Measurements from ENCODE around the gene IFITM10.

The IFITM10 gene

GRCh38 chr11:1731451-1732059, 18.8 kb downstream of the IFITM10 start:
- Histone ChIP-seq H2AFZ (ENCODE audit: low read depth, low read length) (no peak overlapping the region), H3K36me3 (ENCODE audit: insufficient read depth, low read length) (no peaks in the 10 kb centered on the region), H3K4me1 (ENCODE audit: insufficient read depth, low read length) (no peaks in the 10 kb centered on the region), H3K4me3 (ENCODE audit: low read length) (no peak overlapping the region), H3K9me3 (ENCODE audit: low read length) (peaks cover 3% of the 10 kb centered on the region), H3K27me3 (ENCODE audit: insufficient read depth, low read length) (peaks cover 30% of the 10 kb centered on the region)

- H2AFZ ChIP-seq (ENCODE audit: low read depth, low read length) = no peak overlapping the region
- H3K4me3 ChIP-seq (ENCODE audit: low read length) = no peak overlapping the region
- no peaks in the 10 kb centered on the region for H3K9me3 ChIP-seq (ENCODE audit: low read length)
- H3K4me1 ChIP-seq (ENCODE audit: insufficient read depth, low read length) = no peaks in the 10 kb centered on the region
- no peaks in the 10 kb centered on the region for H3K36me3 ChIP-seq (ENCODE audit: insufficient read depth, low read length)
- peaks cover 24% of the 10 kb centered on the region for H3K27me3 ChIP-seq (ENCODE audit: insufficient read depth, low read length)
These were observed 20.3 kb downstream of the IFITM10 start for GRCh38 chr11:1730059-1730629.

- Histone ChIP-seq H3K27me3 (ENCODE audit: insufficient read depth, low read length) (peaks cover 24% of the 10 kb centered on the region), H3K4me3 (ENCODE audit: low read length) (no peak overlapping the region), H3K36me3 (ENCODE audit: insufficient read depth, low read length) (no peaks in the 10 kb centered on the region), H3K9me3 (ENCODE audit: low read length) (no peaks in the 10 kb centered on the region), H3K4me1 (ENCODE audit: insufficient read depth, low read length) (no peaks in the 10 kb centered on the region), H2AFZ (ENCODE audit: low read depth, low read length) (no peak overlapping the region)
These were observed 20.7 kb downstream of the IFITM10 start for GRCh38 chr11:1729692-1730011.

- H3K9me3 ChIP-seq (ENCODE audit: low read length) = no peaks in the 10 kb centered on the region
- H3K4me3 ChIP-seq (ENCODE audit: low read length) = no peak overlapping the region
- no peak overlapping the region for H2AFZ ChIP-seq (ENCODE audit: low read depth, low read length)
- H3K27me3 ChIP-seq (ENCODE audit: insufficient read depth, low read length) = peaks cover 24% of the 10 kb centered on the region
- no peaks in the 10 kb centered on the region for H3K4me1 ChIP-seq (ENCODE audit: insufficient read depth, low read length)
- no peaks in the 10 kb centered on the region for H3K36me3 ChIP-seq (ENCODE audit: insufficient read depth, low read length)
These were observed 21.3 kb downstream of the IFITM10 start for GRCh38 chr11:1728931-1729691.

GRCh38 chr11:1728301-1728700, 22.1 kb downstream of the IFITM10 start:
- H2AFZ ChIP-seq (ENCODE audit: low read depth, low read length) = no peak overlapping the region
- peaks cover 15% of the 10 kb centered on the region for H3K27me3 ChIP-seq (ENCODE audit: insufficient read depth, low read length)
- no peaks in the 10 kb centered on the region for H3K4me1 ChIP-seq (ENCODE audit: insufficient read depth, low read length)
- H3K9me3 ChIP-seq (ENCODE audit: low read length) = no peaks in the 10 kb centered on the region
- H3K4me3 ChIP-seq (ENCODE audit: low read length) = no peak overlapping the region
- no peaks in the 10 kb centered on the region for H3K36me3 ChIP-seq (ENCODE audit: insufficient read depth, low read length)

GRCh38 chr11:1727861-1728260, 22.5 kb downstream of the IFITM10 start:
- H3K27me3 ChIP-seq (ENCODE audit: insufficient read depth, low read length) = peaks cover 12% of the 10 kb centered on the region

GRCh38 chr11:1727096-1727690, 23.2 kb downstream of the IFITM10 start:
- Histone ChIP-seq H3K9me3 (ENCODE audit: low read length) (no peaks in the 10 kb centered on the region), H2AFZ (ENCODE audit: low read depth, low read length) (no peak overlapping the region), H3K4me3 (ENCODE audit: low read length) (no peak overlapping the region), H3K36me3 (ENCODE audit: insufficient read depth, low read length) (no peaks in the 10 kb centered on the region), H3K27me3 (ENCODE audit: insufficient read depth, low read length) (peaks cover 9% of the 10 kb centered on the region), H3K4me1 (ENCODE audit: insufficient read depth, low read length) (no peaks in the 10 kb centered on the region)

More at GRCh38 chr11:1727861-1728260, 22.5 kb downstream of the IFITM10 start:
- H3K9me3 ChIP-seq (ENCODE audit: low read length) = no peaks in the 10 kb centered on the region
- no peak overlapping the region for H2AFZ ChIP-seq (ENCODE audit: low read depth, low read length)
- no peaks in the 10 kb centered on the region for H3K36me3 ChIP-seq (ENCODE audit: insufficient read depth, low read length)
- no peak overlapping the region for H3K4me3 ChIP-seq (ENCODE audit: low read length)
- H3K4me1 ChIP-seq (ENCODE audit: insufficient read depth, low read length) = no peaks in the 10 kb centered on the region

- Histone ChIP-seq H2AFZ (ENCODE audit: low read depth, low read length) (no peak overlapping the region), H3K4me1 (ENCODE audit: insufficient read depth, low read length) (no peaks in the 10 kb centered on the region), H3K27me3 (ENCODE audit: insufficient read depth, low read length) (peaks cover 8% of the 10 kb centered on the region), H3K4me3 (ENCODE audit: low read length) (no peak overlapping the region), H3K36me3 (ENCODE audit: insufficient read depth, low read length) (no peaks in the 10 kb centered on the region), H3K9me3 (ENCODE audit: low read length) (no peaks in the 10 kb centered on the region)
These were observed 30.6 kb downstream of the IFITM10 start for GRCh38 chr11:1719781-1720180.

- Histone ChIP-seq H3K4me3 (ENCODE audit: low read length) (no peak overlapping the region), H3K9me3 (ENCODE audit: low read length) (no peaks in the 10 kb centered on the region), H3K27me3 (ENCODE audit: insufficient read depth, low read length) (peaks cover 8% of the 10 kb centered on the region), H3K36me3 (ENCODE audit: insufficient read depth, low read length) (no peaks in the 10 kb centered on the region), H3K4me1 (ENCODE audit: insufficient read depth, low read length) (no peaks in the 10 kb centered on the region), H2AFZ (ENCODE audit: low read depth, low read length) (no peak overlapping the region)
These were observed 32.1 kb downstream of the IFITM10 start for GRCh38 chr11:1718326-1718725.

GRCh38 chr11:1717745-1718144, 32.6 kb downstream of the IFITM10 start:
- H3K9me3 ChIP-seq (ENCODE audit: low read length) = no peaks in the 10 kb centered on the region
- no peak overlapping the region for H2AFZ ChIP-seq (ENCODE audit: low read depth, low read length)
- H3K27me3 ChIP-seq (ENCODE audit: insufficient read depth, low read length) = peaks cover 8% of the 10 kb centered on the region
- H3K4me1 ChIP-seq (ENCODE audit: insufficient read depth, low read length) = no peaks in the 10 kb centered on the region
- H3K4me3 ChIP-seq (ENCODE audit: low read length) = no peak overlapping the region
- H3K36me3 ChIP-seq (ENCODE audit: insufficient read depth, low read length) = no peaks in the 10 kb centered on the region

GRCh38 chr11:1714908-1715885, 35.2 kb downstream of the IFITM10 start:
- Histone ChIP-seq H3K27me3 (ENCODE audit: insufficient read depth, low read length) (peaks cover 6% of the 10 kb centered on the region), H3K4me3 (ENCODE audit: low read length) (no peak overlapping the region), H3K36me3 (ENCODE audit: insufficient read depth, low read length) (no peaks in the 10 kb centered on the region), H3K9me3 (ENCODE audit: low read length) (no peaks in the 10 kb centered on the region), H2AFZ (ENCODE audit: low read depth, low read length) (no peak overlapping the region), H3K4me1 (ENCODE audit: insufficient read depth, low read length) (no peaks in the 10 kb centered on the region)

GRCh38 chr11:1708716-1709115, 41.7 kb downstream of the IFITM10 start:
- H3K27me3 ChIP-seq (ENCODE audit: insufficient read depth, low read length) = peaks cover 7% of the 10 kb centered on the region
- no peaks in the 10 kb centered on the region for H3K4me1 ChIP-seq (ENCODE audit: insufficient read depth, low read length)
- no peaks in the 10 kb centered on the region for H3K9me3 ChIP-seq (ENCODE audit: low read length)
- H3K36me3 ChIP-seq (ENCODE audit: insufficient read depth, low read length) = no peaks in the 10 kb centered on the region
- H3K4me3 ChIP-seq (ENCODE audit: low read length) = no peak overlapping the region
- no peak overlapping the region for H2AFZ ChIP-seq (ENCODE audit: low read depth, low read length)

All from neuron (in vitro differentiated cells).